Activated B cell treated with CpG ODN at 0.5 μM for 24 hours (primary cell): ENCODE measurements around the gene HHAT. TPM values are rescaled to one million over a fixed set of nuclear protein-coding genes. Genes with fewer than 3 reads are reported as not detected.

Experiments used
- ATAC-seq: fragments of 200-7000 bp; cut with Tn5 transposase; one replicate; pipeline ENCODE4 v1.10.0; 2021; ENCODE audit warnings: low read depth, mild to moderate bottlenecking, moderate library complexity
- CTCF ChIA-PET: fragments of 350-600 bp; sonication (Branson Sonifier 250); formaldehyde crosslinking; loops from one replicate; lab custom pipeline; 2021; ENCODE audit warnings: antibody characterized with exemption; lab: Charles Lee
- POLR2A ChIA-PET: fragments of 350-600 bp; sonication (Branson Sonifier 250); formaldehyde crosslinking; loops from one replicate; lab custom pipeline; 2021; ENCODE audit warnings: antibody characterized with exemption; lab: Charles Lee
- DNase-seq: peaks from one replicate; pipeline ENCODE4 v3.0.0; 2022
- H3K27ac Mint-ChIP-seq: one replicate; pipeline ENCODE4 v1.8.0; 2020; ENCODE audit warnings: mixed read lengths
- H3K27me3 Mint-ChIP-seq: one replicate; pipeline ENCODE4 v1.8.0; 2021; ENCODE audit warnings: mixed read lengths
- H3K36me3 Mint-ChIP-seq: one replicate; pipeline ENCODE4 v1.8.0; 2021; ENCODE audit warnings: low read depth, mixed read lengths
- H3K4me1 Mint-ChIP-seq: one replicate; pipeline ENCODE4 v1.8.0; 2021; ENCODE audit warnings: mixed read lengths
- H3K4me3 Mint-ChIP-seq: one replicate; pipeline ENCODE4 v1.8.0; 2020; ENCODE audit warnings: mild to moderate bottlenecking, mixed read lengths
- H3K9me3 Mint-ChIP-seq: one replicate; pipeline ENCODE4 v1.8.0; 2020; ENCODE audit warnings: mixed read lengths
- CTCF ChIP-seq: fragments of 200-600 bp; IDR thresholded peaks from one replicate; pipeline ENCODE4 v1.8.0; 2022; ENCODE audit warnings: antibody characterized with exemption, mild to moderate bottlenecking
- intact Hi-C: fragments of 100-400 bp; cut with micrococcal nuclease; formaldehyde crosslinking; loops from one replicate; pipeline ENCODE4 v1.15.1; 2024
- total RNA-seq: library from RNA; stranded (reverse); gene quantifications from 2 replicates; pipeline ENCODE4 v1.2.3, GENCODE V29; 2022

Gene HHAT
- total RNA-seq, 1 donor from 2014 or later = 8.5 TPM

GRCh38 chr1:210681158-210681557, 352.5 kb downstream of the HHAT start:
- DNase-seq = no peak
- H3K4me1 Mint-ChIP-seq = peaks cover 8% of the 10 kb centered on the region
- no peak for ATAC-seq
- no peak overlapping the region for H3K4me3 Mint-ChIP-seq
- ChIA-PET CTCF (no interaction called here), POLR2A (no interaction called here)
- no peaks in the 10 kb centered on the region for H3K9me3 Mint-ChIP-seq
- TF ChIP-seq CTCF = no peak
- H3K36me3 Mint-ChIP-seq = no peaks in the 10 kb centered on the region
- no peak overlapping the region for H3K27ac Mint-ChIP-seq
- no peaks in the 10 kb centered on the region for H3K27me3 Mint-ChIP-seq
- intact Hi-C loops = no loop called here

- H3K36me3 Mint-ChIP-seq = no peaks in the 10 kb centered on the region
- no peak overlapping the region for H3K27ac Mint-ChIP-seq
- ATAC-seq (no peak), DNase-seq (no peak)
- H3K4me3 Mint-ChIP-seq = no peak overlapping the region
- peaks cover 8% of the 10 kb centered on the region for H3K4me1 Mint-ChIP-seq
- no peaks in the 10 kb centered on the region for H3K9me3 Mint-ChIP-seq
- ChIA-PET CTCF (no interaction called here), POLR2A (no interaction called here)
- H3K27me3 Mint-ChIP-seq = no peaks in the 10 kb centered on the region
- intact Hi-C loops = no loop called here
- no peak for TF ChIP-seq CTCF
These were observed 354.8 kb downstream of the HHAT start for GRCh38 chr1:210683403-210684047.

- no peak overlapping the region for H3K27ac Mint-ChIP-seq
- H3K4me1 Mint-ChIP-seq = peaks cover 8% of the 10 kb centered on the region
- ATAC-seq = peak; percentile 52
- H3K27me3 Mint-ChIP-seq = no peaks in the 10 kb centered on the region
- no peak overlapping the region for H3K4me3 Mint-ChIP-seq
- TF ChIP-seq CTCF = no peak
- no peaks in the 10 kb centered on the region for H3K9me3 Mint-ChIP-seq
- no peaks in the 10 kb centered on the region for H3K36me3 Mint-ChIP-seq
- ChIA-PET POLR2A (no interaction called here), CTCF (no interaction called here)
- DNase-seq = no peak
- intact Hi-C loops = no loop called here
These were observed 356.0 kb downstream of the HHAT start for GRCh38 chr1:210684466-210685294.

GRCh38 chr1:210685295-210685650, 356.6 kb downstream of the HHAT start:
- TF ChIP-seq CTCF = no peak
- Mint-ChIP-seq H3K9me3 (no peaks in the 10 kb centered on the region), H3K4me1 (peaks cover 8% of the 10 kb centered on the region), H3K4me3 (no peak overlapping the region), H3K36me3 (no peaks in the 10 kb centered on the region), H3K27ac (no peak overlapping the region), H3K27me3 (no peaks in the 10 kb centered on the region)
- POLR2A ChIA-PET = no interaction called here
- no peak for DNase-seq
- intact Hi-C loops = no loop called here
- no peak for ATAC-seq
- CTCF ChIA-PET = no interaction called here

- no peak overlapping the region for H3K4me3 Mint-ChIP-seq
- no peaks in the 10 kb centered on the region for H3K27me3 Mint-ChIP-seq
- DNase-seq = no peak
- H3K4me1 Mint-ChIP-seq = peaks cover 8% of the 10 kb centered on the region
- CTCF ChIA-PET = no interaction called here
- ATAC-seq = no peak
- no peak overlapping the region for H3K27ac Mint-ChIP-seq
- no peak for TF ChIP-seq CTCF
- intact Hi-C loops = no loop called here
- no peaks in the 10 kb centered on the region for H3K36me3 Mint-ChIP-seq
- no peaks in the 10 kb centered on the region for H3K9me3 Mint-ChIP-seq
- POLR2A ChIA-PET = no interaction called here
These were observed 358.1 kb downstream of the HHAT start for GRCh38 chr1:210686841-210687240.
